Transverse colon (tissue), 4 donors: ENCODE results near the gene DALRD3. TPM values are rescaled to one million over a fixed set of nuclear protein-coding genes. Genes with fewer than 3 reads are reported as not detected.

Source experiments
- DNase-seq: peaks from one replicate; pipeline ENCODE4 v3.0.0-alpha.2; 2019
- H3K27ac ChIP-seq, 4 donors: fragments of 200-600 bp; sonication (generic); 2 replicates each; pipeline ENCODE4 v1.5.1; 2016 to 2018; ENCODE audit warnings: inconsistent platforms in 4 of 4
- H3K27me3 ChIP-seq: fragments of 200-600 bp; sonication (generic); 2 replicates; pipeline ENCODE4 v1.5.1; 2017; ENCODE audit warnings: inconsistent platforms
- H3K36me3 ChIP-seq, 4 donors: fragments of 200-600 bp; sonication (generic); 2 replicates each; pipeline ENCODE4 v1.5.1; 2017 to 2019; ENCODE audit warnings: inconsistent platforms in 4 of 4
- H3K4me1 ChIP-seq, 4 donors: fragments of 200-600 bp; sonication (generic); 2 replicates each; pipeline ENCODE4 v1.5.1; 2017 to 2020; ENCODE audit warnings: inconsistent platforms in 4 of 4
- H3K4me3 ChIP-seq, 4 donors: fragments of 200-600 bp; sonication (generic); 1 replicate in 1 of 4; 2 replicates in 3 of 4; pipeline versions ENCODE4 v1.5.1 to v1.6.1; 2017 to 2019; ENCODE audit warnings: inconsistent platforms in 4 of 4
- H3K9me3 ChIP-seq, 2 donors: fragments of 200-600 bp; sonication (generic); 2 replicates each; pipeline ENCODE4 v1.5.1; 2017 to 2019; ENCODE audit warnings: inconsistent platforms in 2 of 2
- EP300 ChIP-seq: sonication (generic); formaldehyde crosslinking; IDR thresholded peaks from one replicate; pipeline ENCODE4 v1.6.1; 2017; ENCODE audit warnings: antibody characterized with exemption, low read depth
- POLR2A ChIP-seq: fragments of 450-650 bp; IDR thresholded peaks from one replicate; pipeline ENCODE4 v1.6.1; 2016; ENCODE audit warnings: antibody characterized with exemption, mild to moderate bottlenecking, moderate library complexity
- POLR2AphosphoS5 ChIP-seq, 3 donors: sonication (generic); formaldehyde crosslinking; IDR thresholded peaks; one replicate each; pipeline ENCODE4 v1.6.1; 2016; ENCODE audit warnings: antibody characterized with exemption in 3 of 3
- WGBS, 2 donors: methylation state at CpG; one replicate each; pipeline ENCODE4 v1.1.5; 2018; ENCODE audit warnings: low coverage in 1 of 2; 5-methylcytosine and 5-hydroxymethylcytosine counted together
- in situ Hi-C, 4 donors: fragments of 200-750 bp; cut with MboI; loops; one replicate each; pipeline versions ENCODE4 v1.15.0 to v1.15.1; 2017; ENCODE audit warnings: low sequenced_read_pairs in 3 of 4, low pct_ligation_motif_present in 1 of 4, low pct_unique_long_range_greater_than_20kb in 1 of 4
- intact Hi-C: fragments of 100-400 bp; cut with DNase I; formaldehyde crosslinking; loops from one replicate; pipeline ENCODE4 v1.15.1; 2023; ENCODE audit warnings: low total_unique reads
- total RNA-seq, 4 donors: library from RNA; depleted of rRNA; stranded (reverse); fragments of >200 nt; gene quantifications; one replicate each; pipeline ENCODE4 v1.1.0, GENCODE V29; 2016
- TF ChIP-seq, protein P1 (sequence below), 5 experiments: fragments of 200-600 bp in 3 of 5; fragments of 450-650 bp in 2 of 5; sonication (generic) in 3 of 5; IDR thresholded peaks; 1 replicate in 2 of 5; 2 replicates in 3 of 5; pipeline ENCODE4 v1.5.1; 2016 to 2017; ENCODE audit warnings: antibody characterized with exemption in 5 of 5, inconsistent platforms in 3 of 5, mild to moderate bottlenecking in 2 of 5, moderate library complexity in 1 of 5

Gene DALRD3
- total RNA-seq, 4 donors from 2014 or later = 30.4 to 136 (median 42.0) TPM

DNA sequence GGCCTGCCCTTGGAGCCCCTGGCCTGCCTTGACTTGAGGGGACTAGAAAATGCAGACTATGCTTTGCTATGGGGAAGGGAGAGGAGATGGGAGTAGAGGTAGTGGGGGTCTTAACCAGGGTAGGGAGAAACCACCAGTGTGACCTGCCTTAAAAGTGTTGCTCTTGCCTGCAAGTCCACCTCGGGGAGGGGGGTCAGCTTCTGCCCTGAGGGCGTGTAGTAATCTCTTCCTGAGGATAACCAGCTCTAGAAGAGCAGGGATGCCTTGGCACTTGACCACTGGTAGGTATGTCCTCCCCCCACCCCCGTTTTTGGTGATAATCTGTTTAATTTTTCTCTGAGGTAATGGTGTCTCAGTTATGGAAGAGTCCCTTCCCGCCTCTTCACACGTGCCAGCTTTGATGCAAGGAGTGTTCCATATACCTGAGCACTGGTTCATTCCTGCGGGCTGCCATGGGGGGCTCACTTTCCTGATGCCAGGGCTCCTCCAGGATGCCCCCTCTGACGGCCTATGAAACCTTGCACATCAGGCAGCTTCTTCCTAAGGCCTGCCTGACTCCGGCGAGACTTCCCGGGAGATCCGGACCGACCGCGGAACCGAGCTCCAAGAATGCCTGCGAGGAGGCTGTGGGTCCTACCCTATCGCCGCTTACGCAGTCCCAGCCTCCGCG lies 29.1 kb downstream of the DALRD3 start:
- TF ChIP-seq POLR2AphosphoS5 (IDR thresholded peaks at IDR 0.05) = no peak
- TF ChIP-seq POLR2A = no peak
- no peak for TF ChIP-seq EP300
- TF ChIP-seq, protein P1, sequence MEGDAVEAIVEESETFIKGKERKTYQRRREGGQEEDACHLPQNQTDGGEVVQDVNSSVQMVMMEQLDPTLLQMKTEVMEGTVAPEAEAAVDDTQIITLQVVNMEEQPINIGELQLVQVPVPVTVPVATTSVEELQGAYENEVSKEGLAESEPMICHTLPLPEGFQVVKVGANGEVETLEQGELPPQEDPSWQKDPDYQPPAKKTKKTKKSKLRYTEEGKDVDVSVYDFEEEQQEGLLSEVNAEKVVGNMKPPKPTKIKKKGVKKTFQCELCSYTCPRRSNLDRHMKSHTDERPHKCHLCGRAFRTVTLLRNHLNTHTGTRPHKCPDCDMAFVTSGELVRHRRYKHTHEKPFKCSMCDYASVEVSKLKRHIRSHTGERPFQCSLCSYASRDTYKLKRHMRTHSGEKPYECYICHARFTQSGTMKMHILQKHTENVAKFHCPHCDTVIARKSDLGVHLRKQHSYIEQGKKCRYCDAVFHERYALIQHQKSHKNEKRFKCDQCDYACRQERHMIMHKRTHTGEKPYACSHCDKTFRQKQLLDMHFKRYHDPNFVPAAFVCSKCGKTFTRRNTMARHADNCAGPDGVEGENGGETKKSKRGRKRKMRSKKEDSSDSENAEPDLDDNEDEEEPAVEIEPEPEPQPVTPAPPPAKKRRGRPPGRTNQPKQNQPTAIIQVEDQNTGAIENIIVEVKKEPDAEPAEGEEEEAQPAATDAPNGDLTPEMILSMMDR (IDR thresholded peaks at IDR 0.05) = no peak
- peak overlapping the region; percentile 53 to 98 (median 87) for H3K4me3 ChIP-seq
- peaks cover 0 to 8% (median 0%) of the 10 kb centered on the region in 4 donors for H3K36me3 ChIP-seq
- 4% methylated on average over 18 of the region's 21 CpGs; no CpG with 5 or more reads in 1 of the 2 donors for WGBS, 2 donors
- no peaks in the 10 kb centered on the region for H3K27me3 ChIP-seq
- H3K27ac ChIP-seq = peak overlapping the region; percentile 90 to 95 (median 92)
- in situ Hi-C loops (no loop called here), intact Hi-C loops (no loop called here)
- H3K4me1 ChIP-seq = peaks cover 17 to 35% (median 23%) of the 10 kb centered on the region in 4 donors
- H3K9me3 ChIP-seq = no peaks in the 10 kb centered on the region
- no peak for DNase-seq

DNA sequence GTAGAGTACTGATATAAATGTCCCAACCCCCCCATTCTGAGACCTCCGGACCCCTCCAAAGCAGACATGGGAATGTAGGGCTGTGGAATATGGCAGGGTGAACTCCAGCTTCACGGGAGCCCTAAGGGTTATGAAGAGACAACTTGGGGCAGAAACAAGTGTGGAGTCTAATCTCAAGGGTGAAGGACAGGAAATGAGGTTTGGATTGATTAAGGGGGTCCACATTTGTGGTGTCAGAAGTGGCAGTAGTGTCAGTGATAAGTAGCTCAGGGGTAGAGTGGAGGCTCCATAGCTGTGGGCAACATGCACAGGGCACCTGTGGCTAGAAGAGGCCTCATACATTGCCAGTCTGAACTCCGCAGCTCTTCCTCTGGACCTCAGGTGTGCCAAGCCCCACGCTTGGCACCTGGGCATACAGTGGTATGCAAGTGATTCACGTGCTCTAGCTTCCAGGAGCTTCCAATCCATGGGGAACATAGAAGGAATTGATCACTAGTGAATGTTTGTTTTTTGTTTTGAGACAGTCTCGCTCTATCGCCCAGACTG lies 32.5 kb downstream of the DALRD3 start:
- TF ChIP-seq EP300 = no peak
- TF ChIP-seq POLR2A = no peak
- no peaks in the 10 kb centered on the region for H3K27me3 ChIP-seq
- peaks cover 0 to 21% (median 4%) of the 10 kb centered on the region in 4 donors for H3K36me3 ChIP-seq
- H3K4me1 ChIP-seq = peaks cover 8 to 23% (median 13%) of the 10 kb centered on the region in 4 donors
- no peaks in the 10 kb centered on the region for H3K9me3 ChIP-seq
- in situ Hi-C loops = no loop called here
- intact Hi-C loops = no loop called here
- no peak overlapping the region for H3K4me3 ChIP-seq
- no peak for DNase-seq
- H3K27ac ChIP-seq = no peak overlapping the region
- 94 to 100% methylated on average over 3 to 7 of the region's 7 CpGs for WGBS, 2 donors

DNA sequence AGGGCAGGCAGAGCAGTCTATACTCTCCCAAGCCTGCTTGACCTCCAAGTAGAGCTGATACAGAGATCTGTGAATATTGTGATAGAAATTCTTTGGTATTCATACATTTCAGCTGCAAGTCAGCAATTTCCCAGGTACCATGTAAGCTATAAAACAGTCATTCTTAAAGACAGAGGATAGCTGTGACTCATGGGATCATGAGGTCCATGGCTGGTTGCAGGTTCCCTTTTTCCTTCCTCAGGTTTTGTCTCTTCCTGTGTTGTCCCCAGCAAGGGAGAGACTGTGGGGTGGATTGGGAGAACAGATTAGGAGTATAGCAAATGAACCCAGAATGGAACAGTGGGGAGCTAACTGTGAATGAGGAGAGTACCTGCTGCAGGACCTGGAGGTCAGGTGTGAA lies 33.7 kb downstream of the DALRD3 start:
- in situ Hi-C loops = no loop called here
- no peak overlapping the region for H3K27ac ChIP-seq
- H3K36me3 ChIP-seq = peaks cover 0 to 32% (median 9%) of the 10 kb centered on the region in 4 donors
- no peaks in the 10 kb centered on the region for H3K9me3 ChIP-seq
- intact Hi-C loops = no loop called here
- no peak overlapping the region for H3K4me3 ChIP-seq
- H3K4me1 ChIP-seq = peaks cover 8 to 23% (median 10%) of the 10 kb centered on the region in 4 donors
- H3K27me3 ChIP-seq = no peaks in the 10 kb centered on the region
- TF ChIP-seq POLR2AphosphoS5 (IDR thresholded peaks at IDR 0.05) (no peak), POLR2A (no peak)
- DNase-seq = no peak

DNA sequence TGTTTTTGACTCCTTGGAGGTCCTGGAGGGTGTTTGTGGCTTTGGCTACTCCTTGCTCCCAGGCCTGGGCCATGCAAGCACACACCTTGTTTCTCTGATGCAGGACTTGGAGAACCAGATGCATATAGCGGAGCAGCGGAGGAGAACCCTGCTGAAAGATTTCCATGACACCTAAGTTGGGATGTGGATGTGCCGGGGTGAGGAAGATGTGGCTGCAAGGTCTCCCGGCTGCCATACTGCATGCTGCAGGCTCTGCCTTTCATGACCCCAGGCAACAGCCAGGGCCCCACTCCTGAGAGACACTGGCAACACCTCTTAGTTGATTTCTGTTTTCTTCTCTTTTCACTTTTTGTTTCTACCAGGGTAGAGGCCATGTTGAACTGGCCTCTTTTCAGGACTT lies 35.3 kb downstream of the DALRD3 start:
- in situ Hi-C loops (no loop called here), intact Hi-C loops (no loop called here)
- no peak for DNase-seq
- no peak for TF ChIP-seq POLR2A
- TF ChIP-seq, protein P1 (IDR thresholded peaks at IDR 0.05) = no peak
- no peak for TF ChIP-seq POLR2AphosphoS5 (IDR thresholded peaks at IDR 0.05)
- no peak for TF ChIP-seq EP300
- Histone ChIP-seq H3K27me3 (no peaks in the 10 kb centered on the region), H3K4me1 (peaks cover 0 to 7% (median 2%) of the 10 kb centered on the region in 4 donors), H3K4me3 (no peak overlapping the region), H3K27ac (no peak overlapping the region), H3K36me3 (peaks cover 0 to 37% (median 12%) of the 10 kb centered on the region in 4 donors), H3K9me3 (no peaks in the 10 kb centered on the region)
- 100% methylated on average over 4 of the region's 4 CpGs; no CpG with 5 or more reads in 1 of the 2 donors for WGBS, 2 donors

DNA sequence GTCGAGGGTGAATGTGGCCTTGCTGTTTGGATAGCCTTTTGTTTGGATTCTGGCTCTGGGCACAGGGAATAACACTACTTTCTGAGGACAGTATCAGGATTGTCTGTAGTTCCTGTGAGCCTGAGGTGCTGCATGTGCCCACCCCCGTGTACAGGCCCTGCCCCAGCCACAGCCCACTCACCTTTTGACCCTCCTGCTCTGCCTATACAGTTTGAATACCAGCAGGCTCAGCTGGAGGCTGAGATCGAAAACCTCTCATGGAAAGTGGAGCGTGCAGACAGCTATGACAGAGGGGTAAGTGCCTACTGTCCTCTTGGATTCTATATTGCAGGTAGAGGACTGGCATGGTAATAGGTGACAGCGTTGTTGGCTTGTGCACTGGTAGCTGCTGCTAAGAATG lies 35.7 kb downstream of the DALRD3 start:
- Histone ChIP-seq H3K27ac (no peak overlapping the region), H3K4me3 (no peak overlapping the region), H3K27me3 (no peaks in the 10 kb centered on the region), H3K9me3 (no peaks in the 10 kb centered on the region), H3K36me3 (peaks cover 0 to 41% (median 12%) of the 10 kb centered on the region in 4 donors), H3K4me1 (peaks cover 0 to 4% (median 2%) of the 10 kb centered on the region in 4 donors)
- in situ Hi-C loops (no loop called here), intact Hi-C loops (no loop called here)
- DNase-seq = no peak
- TF ChIP-seq, protein P1 (IDR thresholded peaks at IDR 0.05) = no peak
- TF ChIP-seq POLR2A (no peak), EP300 (no peak), POLR2AphosphoS5 (IDR thresholded peaks at IDR 0.05) (no peak)
- 85% methylated on average over 5 of the region's 5 CpGs; no CpG with 5 or more reads in 1 of the 2 donors for WGBS, 2 donors
